VCaP (cell line): Measurements from ENCODE around the gene RPRM.
"Not testable (repeated sequence)": the region's sequence is repeated elsewhere in the genome, so short reads cannot be mapped to it uniquely, and the experiment has no call there.

Experiments used
- H3K27ac ChIP-seq: fragments of 450-650 bp; 2 replicates; pipeline ENCODE4 v1.5.1; 2017
- TF ChIP-seq, protein P1 (sequence below): fragments of 450-650 bp; conservative IDR thresholded peaks from 2 replicates; pipeline ENCODE4 v1.5.1; 2017; ENCODE audit warnings: mild to moderate bottlenecking, moderate library complexity

The RPRM gene

DNA sequence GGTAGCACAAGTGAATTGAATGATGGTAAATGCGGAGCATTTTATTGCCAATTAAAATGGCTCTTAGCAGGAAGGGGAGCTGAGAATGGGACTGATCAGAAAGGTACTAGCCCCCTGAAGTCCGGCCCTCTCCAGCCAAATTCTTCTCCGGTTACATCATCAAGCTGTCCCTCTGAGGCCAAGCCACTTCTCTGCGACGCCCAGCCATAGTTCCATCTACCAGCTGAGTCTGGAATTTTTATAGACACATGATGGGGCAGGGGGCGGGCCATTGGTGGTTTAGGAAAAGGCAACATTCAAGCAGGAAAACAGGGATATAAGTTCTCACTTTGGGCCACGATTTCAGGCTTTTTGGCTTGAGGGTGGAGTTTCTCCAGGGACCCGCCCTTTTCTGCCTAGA lies 22.7 kb downstream of the RPRM start:
- TF ChIP-seq, protein P1, sequence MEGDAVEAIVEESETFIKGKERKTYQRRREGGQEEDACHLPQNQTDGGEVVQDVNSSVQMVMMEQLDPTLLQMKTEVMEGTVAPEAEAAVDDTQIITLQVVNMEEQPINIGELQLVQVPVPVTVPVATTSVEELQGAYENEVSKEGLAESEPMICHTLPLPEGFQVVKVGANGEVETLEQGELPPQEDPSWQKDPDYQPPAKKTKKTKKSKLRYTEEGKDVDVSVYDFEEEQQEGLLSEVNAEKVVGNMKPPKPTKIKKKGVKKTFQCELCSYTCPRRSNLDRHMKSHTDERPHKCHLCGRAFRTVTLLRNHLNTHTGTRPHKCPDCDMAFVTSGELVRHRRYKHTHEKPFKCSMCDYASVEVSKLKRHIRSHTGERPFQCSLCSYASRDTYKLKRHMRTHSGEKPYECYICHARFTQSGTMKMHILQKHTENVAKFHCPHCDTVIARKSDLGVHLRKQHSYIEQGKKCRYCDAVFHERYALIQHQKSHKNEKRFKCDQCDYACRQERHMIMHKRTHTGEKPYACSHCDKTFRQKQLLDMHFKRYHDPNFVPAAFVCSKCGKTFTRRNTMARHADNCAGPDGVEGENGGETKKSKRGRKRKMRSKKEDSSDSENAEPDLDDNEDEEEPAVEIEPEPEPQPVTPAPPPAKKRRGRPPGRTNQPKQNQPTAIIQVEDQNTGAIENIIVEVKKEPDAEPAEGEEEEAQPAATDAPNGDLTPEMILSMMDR, result no peak
- no peak overlapping the region for H3K27ac ChIP-seq

DNA sequence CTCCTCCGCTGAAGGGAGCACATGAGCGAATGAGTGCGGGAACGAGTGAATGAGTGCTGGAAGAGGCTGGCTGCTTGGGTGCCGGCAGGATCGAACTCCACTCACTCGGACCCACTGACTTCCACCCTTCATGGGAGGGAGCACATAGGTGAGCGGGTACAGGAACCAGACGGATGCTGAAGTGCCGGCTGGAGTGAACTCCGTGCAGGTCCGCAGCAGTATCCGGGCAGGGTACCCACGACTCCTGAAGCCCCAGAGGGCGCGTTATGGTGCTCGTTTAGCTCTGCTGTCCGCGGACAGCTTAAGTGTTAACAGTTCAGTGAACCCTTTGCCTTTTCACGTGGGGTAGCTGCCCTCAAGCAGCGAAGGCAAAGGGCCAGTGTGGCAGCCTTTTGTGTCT lies 23.2 kb downstream of the RPRM start:
- H3K27ac ChIP-seq, result no peak overlapping the region
- TF ChIP-seq, protein P1, result no peak

DNA sequence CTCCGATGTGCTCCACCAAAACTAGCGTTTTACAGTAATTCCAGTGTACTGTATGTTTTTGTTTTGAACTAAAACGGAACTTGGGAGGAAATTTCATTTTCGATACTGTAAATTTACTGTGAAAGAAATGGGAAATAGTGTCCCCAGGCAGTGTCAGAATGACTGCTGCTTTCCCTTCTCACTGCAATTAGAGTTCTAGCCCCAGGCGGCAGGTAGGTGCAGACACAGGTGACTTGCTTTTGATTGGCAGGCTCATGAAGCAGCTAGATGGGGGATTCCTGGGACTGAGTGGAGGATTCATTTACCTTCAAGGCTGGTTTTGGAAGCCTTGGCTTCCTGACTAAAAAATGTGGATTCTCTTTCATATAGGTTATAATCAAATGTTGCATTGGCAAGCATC lies 27.0 kb downstream of the RPRM start:
- TF ChIP-seq, protein P1, result no peak
- no peak overlapping the region for H3K27ac ChIP-seq

DNA sequence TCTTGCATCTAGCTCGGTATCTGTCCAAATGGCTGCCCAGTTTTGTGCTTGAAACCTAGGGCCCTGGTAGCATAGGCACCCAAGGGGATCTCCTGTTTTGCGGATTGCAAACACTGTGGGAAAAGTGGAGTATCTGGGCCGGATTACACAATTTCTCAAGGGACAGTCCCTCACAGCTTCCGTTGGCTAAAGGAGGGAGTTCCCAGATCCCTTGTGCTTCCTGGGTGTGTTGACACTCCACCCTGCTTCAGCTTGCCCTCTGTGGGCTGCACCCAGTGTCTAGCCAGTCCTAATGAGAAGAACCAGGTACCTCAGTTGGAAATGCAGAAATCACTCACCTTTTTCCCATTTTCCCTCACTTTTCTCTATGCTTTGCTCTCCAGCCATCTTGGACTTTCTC lies 35.5 kb downstream of the RPRM start:
- H3K27ac ChIP-seq, result no peak overlapping the region
- TF ChIP-seq, protein P1, result no peak

DNA sequence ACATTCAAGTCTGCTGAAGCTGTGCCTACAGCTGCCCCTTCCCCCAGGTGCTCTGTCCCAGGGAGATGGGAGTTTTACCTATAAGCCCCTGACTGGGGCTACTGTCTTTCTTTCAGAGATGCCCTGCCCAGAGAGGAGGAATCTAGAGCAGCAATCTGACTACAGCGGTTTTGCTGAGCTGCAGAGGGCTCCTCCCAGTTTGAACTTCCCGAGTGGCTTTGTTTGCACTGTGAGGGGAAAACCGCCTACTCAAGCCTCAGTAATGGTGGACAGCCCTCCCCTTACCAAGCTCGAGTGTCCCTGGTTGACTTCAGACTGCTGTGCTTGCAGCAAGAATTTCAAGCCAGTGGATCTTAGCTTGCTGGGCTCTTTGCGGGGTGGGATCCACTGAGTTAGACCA lies 35.9 kb downstream of the RPRM start:
- not testable (repeated sequence) for H3K27ac ChIP-seq

DNA sequence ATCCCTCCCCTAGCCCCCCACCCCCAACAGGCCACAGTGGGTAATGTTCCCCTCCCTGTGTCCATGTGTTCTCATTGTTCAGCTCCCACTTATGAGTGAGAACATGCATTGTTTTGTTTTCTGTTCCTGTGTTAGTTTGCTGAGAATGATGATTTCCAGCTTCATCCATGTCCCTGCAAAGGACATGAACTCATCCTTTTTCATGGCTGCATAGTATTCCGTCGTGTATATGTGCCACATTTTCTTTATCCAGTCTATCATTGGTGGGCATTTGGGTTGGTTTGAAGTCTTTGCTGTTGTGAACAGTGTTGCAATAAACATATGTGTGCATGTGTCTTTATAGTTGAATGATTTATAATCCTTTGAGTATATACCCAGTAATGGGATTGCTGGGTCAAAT lies 38.5 kb downstream of the RPRM start:
- H3K27ac ChIP-seq, result not testable (repeated sequence)

DNA sequence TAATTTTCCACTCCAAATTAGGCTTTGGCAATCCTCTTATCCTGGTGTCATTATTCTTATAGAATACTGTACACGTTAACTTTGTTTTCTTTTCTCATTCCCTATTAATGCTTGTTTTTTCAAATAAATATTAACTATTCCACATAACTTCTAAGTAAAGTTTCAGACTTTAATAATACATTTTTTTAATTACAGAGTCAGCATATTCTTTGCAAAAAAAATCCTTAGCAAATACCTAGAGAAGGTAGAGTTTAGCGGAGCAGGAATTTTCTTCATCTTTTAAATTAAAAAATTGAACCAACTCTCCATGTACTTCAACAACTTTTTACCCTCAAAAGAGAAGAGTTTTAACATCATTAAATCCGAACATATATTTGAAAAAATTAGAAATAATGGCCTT lies 45.2 kb downstream of the RPRM start:
- no peak overlapping the region for H3K27ac ChIP-seq
- TF ChIP-seq, protein P1, result no peak

DNA sequence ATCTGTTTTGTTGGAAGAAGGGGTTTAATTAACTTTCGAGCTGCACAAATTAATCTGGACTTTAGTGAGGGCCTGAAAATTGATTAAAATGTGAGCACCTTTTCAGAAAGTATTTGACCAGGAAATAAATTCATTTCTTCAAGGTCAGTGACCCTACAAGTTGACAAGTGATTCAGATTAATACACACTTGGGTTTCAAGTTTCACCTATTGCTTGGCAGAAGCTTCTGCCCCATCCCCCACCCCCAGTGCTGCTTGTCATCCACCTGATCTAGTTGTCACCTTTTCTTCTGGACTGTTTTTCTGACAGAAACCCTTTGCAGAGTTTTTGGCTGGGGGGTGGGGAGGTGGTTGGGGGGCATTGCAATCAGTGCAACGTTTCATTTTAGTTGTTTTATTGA lies 46.2 kb downstream of the RPRM start:
- no peak overlapping the region for H3K27ac ChIP-seq
- TF ChIP-seq, protein P1, result no peak

DNA sequence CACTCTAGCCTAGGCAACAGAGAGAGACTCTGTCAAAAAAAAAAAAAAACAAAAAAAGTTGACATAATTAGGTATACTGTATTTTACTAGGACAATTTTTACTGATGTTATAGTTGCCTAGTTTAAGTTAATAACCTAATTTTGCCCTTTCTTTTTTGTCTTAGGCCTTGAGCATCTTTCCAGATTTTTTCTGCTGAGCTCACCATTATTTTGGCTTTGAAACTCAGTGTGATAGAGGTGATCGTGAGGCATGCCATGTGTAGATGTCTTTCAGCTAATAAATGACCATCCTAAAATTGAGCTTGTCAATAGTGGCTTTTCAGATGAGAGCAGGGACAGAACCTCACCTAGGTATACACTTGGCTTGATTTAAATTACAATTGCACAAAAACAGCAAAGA lies 47.4 kb downstream of the RPRM start:
- TF ChIP-seq, protein P1, result no peak
- H3K27ac ChIP-seq, result no peak overlapping the region
